RCC 7860 (cell line): ENCODE results near the gene PAAF1.
A peak's percentile ranks its signal among the peaks of the same experiment; 100 is the strongest.

ENCODE experiments used
- DNase-seq: peaks from one replicate; pipeline ENCODE4 v3.0.0-alpha.2; 2015; ENCODE audit warnings: low spot score
- FAIRE-seq: peaks from 2 replicates; lab custom pipeline; 2012; peaks lifted over from hg19 to GRCh38; lab: Jason Lieb, UNC

PAAF1 gene

GRCh38 chr11:73944085-73944484, 67.3 kb downstream of the PAAF1 start:
- FAIRE-seq, result no peak

DNA sequence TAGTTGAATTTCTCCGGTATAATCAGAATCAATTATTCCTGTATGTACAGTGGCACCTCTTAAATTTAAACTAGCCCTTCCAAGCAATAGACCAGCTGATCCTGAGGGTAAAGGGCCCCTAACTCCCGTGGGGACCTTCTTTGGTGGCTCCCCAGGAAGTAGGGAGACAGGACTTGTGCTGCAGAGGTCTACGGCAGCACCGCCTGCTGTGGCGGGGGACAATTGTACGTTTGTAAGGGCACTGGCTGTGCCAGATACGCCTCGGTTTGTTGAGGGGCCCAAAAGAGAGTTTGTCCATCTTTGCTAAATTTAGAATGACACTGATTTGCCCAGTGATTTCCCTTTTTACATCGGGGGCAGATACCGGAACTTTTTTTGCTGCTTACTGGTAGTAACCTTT, 68.1 kb downstream of the PAAF1 start:
- no peak for FAIRE-seq
- no peak for DNase-seq

More at GRCh38 chr11:73944085-73944484, 67.3 kb downstream of the PAAF1 start:
- DNase-seq, result no peak

- FAIRE-seq (no peak), DNase-seq (no peak)
Observed at GRCh38 chr11:73945396-73945795, 68.6 kb downstream of the PAAF1 start.

DNA sequence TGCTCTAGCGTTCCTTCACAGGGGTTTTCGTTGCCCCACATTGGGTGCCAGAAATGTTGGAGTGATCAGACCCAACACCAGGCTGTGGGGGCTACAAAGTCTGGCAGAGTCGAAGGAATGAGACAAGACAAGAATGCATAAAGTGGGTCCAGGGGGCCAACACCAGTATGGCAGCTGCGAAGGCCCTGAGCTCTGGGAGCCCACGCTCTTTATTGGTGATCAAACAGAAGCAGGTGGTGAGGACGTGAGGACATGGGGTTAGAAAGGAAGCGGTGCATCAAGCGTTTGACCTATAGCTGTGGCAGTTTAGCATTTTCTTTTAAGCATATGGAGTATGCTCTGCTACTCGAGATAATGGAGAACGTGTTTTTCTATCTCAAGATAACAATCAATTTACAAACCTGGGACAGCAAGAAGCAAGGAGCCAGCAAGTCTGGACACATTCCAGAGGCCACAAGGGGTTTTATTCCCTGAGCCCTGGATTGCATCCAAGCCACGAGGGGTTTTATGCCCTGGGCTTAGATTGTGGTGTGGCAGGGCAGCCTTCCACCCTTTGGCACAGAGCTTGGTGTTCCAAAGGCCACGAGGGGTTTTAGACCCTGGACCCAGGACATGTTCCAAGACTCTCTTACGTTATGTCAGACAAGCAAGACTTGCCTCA, 70.1 kb downstream of the PAAF1 start:
- no peak for FAIRE-seq

GRCh38 chr11:73949246-73949645, 72.4 kb downstream of the PAAF1 start:
- FAIRE-seq, result no peak
- DNase-seq, result no peak

More for the DNA sequence above, 70.1 kb downstream of the PAAF1 start:
- no peak for DNase-seq

GRCh38 chr11:73949912-73950311, 73.1 kb downstream of the PAAF1 start:
- DNase-seq (no peak), FAIRE-seq (no peak)

GRCh38 chr11:73950869-73951710, 74.3 kb downstream of the PAAF1 start, which contains the start of gene DNAJB13:
Gene DNAJB13, plus strand, starts transcription at chr11:73951026. Its CDS starts 44 bp downstream, at chr11:73951070.
- DNase-seq (peak; percentile 47), FAIRE-seq (no peak)

- FAIRE-seq, result no peak
- DNase-seq, result no peak
Observed at GRCh38 chr11:73951797-73952196, 75.0 kb downstream of the PAAF1 start.

- no peak for DNase-seq
Observed at GRCh38 chr11:73956876-73957653, 80.3 kb downstream of the PAAF1 start.

GRCh38 chr11:73957654-73958361, 81.0 kb downstream of the PAAF1 start:
- FAIRE-seq (no peak), DNase-seq (no peak)

More at GRCh38 chr11:73956876-73957653, 80.3 kb downstream of the PAAF1 start:
- no peak for FAIRE-seq

GRCh38 chr11:73958521-73959141, 81.8 kb downstream of the PAAF1 start:
- DNase-seq (no peak), FAIRE-seq (no peak)

GRCh38 chr11:73961321-73961720, 84.5 kb downstream of the PAAF1 start:
- no peak for FAIRE-seq
- DNase-seq, result peak; percentile 42

DNA sequence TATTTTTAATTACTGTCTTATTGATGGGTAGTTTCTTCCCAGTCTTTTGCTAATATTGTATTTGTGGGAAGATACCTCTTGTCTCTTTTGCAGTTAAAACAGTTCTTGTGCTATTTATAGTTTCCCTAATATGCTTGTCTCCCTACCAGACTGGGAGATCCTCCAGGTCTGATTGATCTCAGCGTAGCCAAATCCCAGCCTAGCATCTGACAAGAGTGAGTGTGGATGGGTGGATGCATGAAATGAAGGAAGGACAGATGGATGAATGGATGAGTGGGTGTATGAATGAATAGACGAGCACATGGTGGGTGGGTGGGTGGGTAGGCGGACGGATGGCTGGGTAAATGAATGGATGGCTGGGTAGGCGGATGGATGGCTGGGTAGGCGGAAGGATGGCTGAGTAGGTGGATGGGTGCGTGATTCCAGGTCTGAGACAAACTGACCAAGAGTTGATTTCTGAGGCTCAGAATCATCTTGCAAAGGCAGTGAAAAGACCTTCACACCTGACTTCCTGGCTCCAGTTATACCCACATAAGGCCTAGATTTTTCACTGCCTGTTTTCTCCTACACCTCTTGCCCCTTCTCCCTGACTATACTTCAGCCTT, 85.4 kb downstream of the PAAF1 start:
- FAIRE-seq, result no peak
- no peak for DNase-seq

- FAIRE-seq (no peak), DNase-seq (no peak)
Observed at GRCh38 chr11:73963861-73964260, 87.1 kb downstream of the PAAF1 start.

GRCh38 chr11:73965076-73965763, 88.4 kb downstream of the PAAF1 start:
- FAIRE-seq, result no peak
- DNase-seq, result no peak

- FAIRE-seq, result no peak
- DNase-seq, result no peak
Observed at GRCh38 chr11:73965764-73966121, 88.9 kb downstream of the PAAF1 start.

DNA sequence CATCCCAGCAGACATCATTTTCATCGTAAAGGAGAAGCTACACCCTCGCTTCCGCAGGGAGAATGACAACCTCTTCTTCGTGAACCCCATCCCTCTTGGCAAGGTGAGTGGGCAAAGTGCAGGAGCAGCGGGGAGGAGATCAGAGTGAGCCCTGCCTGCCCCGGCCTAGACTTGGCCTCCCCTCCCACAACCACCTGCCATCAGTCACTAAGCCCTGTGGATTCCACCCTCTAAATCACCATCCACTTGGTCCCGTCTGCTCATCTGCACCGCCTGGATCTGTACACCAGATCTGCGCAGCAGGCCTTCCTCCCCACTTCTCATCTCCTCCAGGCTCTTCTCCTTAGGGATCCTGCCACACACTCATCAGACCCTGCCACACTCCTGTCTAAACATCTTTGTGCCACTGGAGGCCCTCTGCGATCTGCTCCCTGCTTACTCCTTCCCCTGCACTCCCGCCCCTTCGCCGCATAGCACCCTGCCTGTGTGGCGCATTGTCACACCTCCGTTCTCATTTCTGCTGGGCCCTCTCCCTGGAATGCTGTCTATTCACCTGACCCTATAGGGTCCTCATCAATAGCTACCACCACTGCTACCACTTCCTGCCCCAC, 91.7 kb downstream of the PAAF1 start:
- DNase-seq (no peak), FAIRE-seq (no peak)

DNA sequence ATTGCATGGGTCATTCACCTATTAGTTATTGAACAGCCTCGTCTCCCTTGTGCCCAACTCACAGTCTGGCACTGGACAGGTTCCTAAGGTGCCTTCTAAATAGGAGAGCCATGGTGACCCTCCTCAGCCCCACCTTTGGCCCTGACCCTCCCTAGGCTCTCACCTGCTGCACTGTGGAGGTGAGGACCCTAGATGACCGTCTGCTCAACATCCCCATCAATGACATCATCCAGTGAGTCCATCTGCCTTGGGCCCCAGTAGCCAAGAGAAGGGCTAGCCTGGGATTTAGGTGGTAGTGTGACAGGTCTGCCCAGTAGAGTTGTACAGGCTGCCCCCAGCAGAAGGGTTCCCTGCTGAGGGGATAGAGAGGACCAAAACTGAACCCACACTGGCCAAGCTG, 92.3 kb downstream of the PAAF1 start:
- FAIRE-seq, result no peak

More for the DNA sequence above, 92.3 kb downstream of the PAAF1 start:
- no peak for DNase-seq
